NCI-H345 treated with DMSO at 0.1 percent for 48 hours (cell line): ENCODE measurements around the gene CPXM2.

Source experiments
- DNase-seq: peaks from one replicate; lab custom pipeline; 2025; ENCODE audit not compliant: unreplicated experiment; lab: John Stamatoyannopoulos, UW

The CPXM2 gene

GRCh38 chr10:123878666-123879303, 12.8 kb downstream of the CPXM2 start:
- DNase-seq: no peak

GRCh38 chr10:123870260-123870659, 21.3 kb downstream of the CPXM2 start:
- DNase-seq: no peak

GRCh38 chr10:123869020-123869414, 22.6 kb downstream of the CPXM2 start:
- no peak for DNase-seq

GRCh38 chr10:123868038-123869019, 23.3 kb downstream of the CPXM2 start:
- peak; percentile 5 for DNase-seq

GRCh38 chr10:123865880-123866279, 25.7 kb downstream of the CPXM2 start:
- DNase-seq: no peak

GRCh38 chr10:123865350-123865749, 26.3 kb downstream of the CPXM2 start:
- DNase-seq: no peak

- DNase-seq: no peak
Observed at GRCh38 chr10:123864923-123865322, 26.7 kb downstream of the CPXM2 start.

- DNase-seq: no peak
Observed at GRCh38 chr10:123863721-123864482, 27.7 kb downstream of the CPXM2 start.

- DNase-seq: no peak
Observed at GRCh38 chr10:123863183-123863575, 28.4 kb downstream of the CPXM2 start.

GRCh38 chr10:123862421-123863182, 29.0 kb downstream of the CPXM2 start:
- DNase-seq: no peak

GRCh38 chr10:123860856-123861255, 30.8 kb downstream of the CPXM2 start:
- no peak for DNase-seq

- no peak for DNase-seq
Observed at GRCh38 chr10:123860209-123860608, 31.4 kb downstream of the CPXM2 start.

GRCh38 chr10:123859653-123860050, 32.0 kb downstream of the CPXM2 start:
- DNase-seq: no peak

GRCh38 chr10:123858907-123859652, 32.5 kb downstream of the CPXM2 start:
- no peak for DNase-seq

GRCh38 chr10:123858077-123858681, 33.4 kb downstream of the CPXM2 start:
- DNase-seq: no peak

GRCh38 chr10:123857616-123858015, 34.0 kb downstream of the CPXM2 start:
- no peak for DNase-seq

GRCh38 chr10:123855008-123855684, 36.5 kb downstream of the CPXM2 start:
- DNase-seq: no peak

- DNase-seq: no peak
Observed at GRCh38 chr10:123854498-123854897, 37.1 kb downstream of the CPXM2 start.

- no peak for DNase-seq
Observed at GRCh38 chr10:123854003-123854402, 37.6 kb downstream of the CPXM2 start.
